AG04450 (cell line): ENCODE measurements around the gene GRM8. TPM values are rescaled to one million over a fixed set of nuclear protein-coding genes. Genes with fewer than 3 reads are reported as not detected.

Experiments
- CTCF ChIA-PET: fragments of 300-600, 350-600 bp; formaldehyde crosslinking; extraction: SDS; loops from one replicate; lab custom pipeline; 2022; ENCODE audit warnings: antibody characterized with exemption, inconsistent platforms; lab: Charles Lee
- POLR2A ChIA-PET: fragments of 350-600 bp; formaldehyde crosslinking; extraction: SDS; loops from one replicate; lab custom pipeline; 2021; ENCODE audit warnings: antibody characterized with exemption, inconsistent platforms; lab: Yijun Ruan, JAX
- DNase-seq: peaks from one replicate; pipeline ENCODE4 v3.0.0-alpha.2; 2011; ENCODE audit warnings: low read depth, low spot score
- H3K27ac ChIP-seq: one replicate; pipeline ENCODE4 v1.5.1; 2012; ENCODE audit warnings: low read depth, low read length, control low read depth
- H3K27me3 ChIP-seq: one replicate; pipeline ENCODE4 v1.6.0; 2012; ENCODE audit warnings: low read length; ENCODE audit not compliant: control insufficient read depth, insufficient read depth
- H3K4me3 ChIP-seq: 2 replicates; pipeline ENCODE4 v1.5.1; 2011; ENCODE audit warnings: mild to moderate bottlenecking, low read depth, low read length, control low read depth
- H3K9me3 ChIP-seq: 2 replicates; pipeline ENCODE4 v1.5.1; 2012; ENCODE audit warnings: low read length; ENCODE audit not compliant: control insufficient read depth, insufficient read depth
- polyA plus RNA-seq: library from polyadenylated mRNA; depleted of rRNA; stranded (reverse); fragments of >200 nt; gene quantifications from 2 replicates; pipeline ENCODE4 v1.2.3, GENCODE V29; 2011
- TF ChIP-seq, protein P1 (sequence below): IDR thresholded peaks from 2 replicates; pipeline ENCODE4 v1.5.1; 2011; ENCODE audit warnings: low read depth, low read length, control low read depth, inconsistent platforms

The GRM8 gene
- polyA plus RNA-seq, 1 experiment: not detected

DNA sequence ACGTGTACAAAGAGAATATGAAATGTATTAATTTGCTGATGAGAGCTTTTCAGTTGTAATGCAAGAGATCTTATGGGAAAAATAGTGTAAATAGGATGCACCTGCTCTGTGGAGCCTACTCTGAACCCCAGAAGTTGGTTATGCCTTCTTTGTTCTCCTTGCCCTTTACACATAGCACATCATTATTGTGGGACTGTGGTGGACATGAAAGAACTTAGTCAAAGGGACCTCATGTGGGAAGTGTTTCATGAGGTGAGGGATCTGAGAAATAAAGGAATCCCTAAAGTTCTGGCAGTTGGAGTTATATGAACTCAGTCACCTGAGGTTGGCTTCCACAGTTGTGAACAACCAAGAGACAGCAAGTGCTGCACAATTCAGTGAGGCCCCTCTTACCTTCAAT is 66.1 kb downstream of the GRM8 start:
- Histone ChIP-seq H3K27ac (no peak overlapping the region), H3K9me3 (no peaks in the 10 kb centered on the region), H3K4me3 (no peak overlapping the region), H3K27me3 (no peaks in the 10 kb centered on the region)
- TF ChIP-seq, protein P1, sequence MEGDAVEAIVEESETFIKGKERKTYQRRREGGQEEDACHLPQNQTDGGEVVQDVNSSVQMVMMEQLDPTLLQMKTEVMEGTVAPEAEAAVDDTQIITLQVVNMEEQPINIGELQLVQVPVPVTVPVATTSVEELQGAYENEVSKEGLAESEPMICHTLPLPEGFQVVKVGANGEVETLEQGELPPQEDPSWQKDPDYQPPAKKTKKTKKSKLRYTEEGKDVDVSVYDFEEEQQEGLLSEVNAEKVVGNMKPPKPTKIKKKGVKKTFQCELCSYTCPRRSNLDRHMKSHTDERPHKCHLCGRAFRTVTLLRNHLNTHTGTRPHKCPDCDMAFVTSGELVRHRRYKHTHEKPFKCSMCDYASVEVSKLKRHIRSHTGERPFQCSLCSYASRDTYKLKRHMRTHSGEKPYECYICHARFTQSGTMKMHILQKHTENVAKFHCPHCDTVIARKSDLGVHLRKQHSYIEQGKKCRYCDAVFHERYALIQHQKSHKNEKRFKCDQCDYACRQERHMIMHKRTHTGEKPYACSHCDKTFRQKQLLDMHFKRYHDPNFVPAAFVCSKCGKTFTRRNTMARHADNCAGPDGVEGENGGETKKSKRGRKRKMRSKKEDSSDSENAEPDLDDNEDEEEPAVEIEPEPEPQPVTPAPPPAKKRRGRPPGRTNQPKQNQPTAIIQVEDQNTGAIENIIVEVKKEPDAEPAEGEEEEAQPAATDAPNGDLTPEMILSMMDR: no peak
- CTCF ChIA-PET: no interaction called here
- DNase-seq: no peak
- POLR2A ChIA-PET: no interaction called here

DNA sequence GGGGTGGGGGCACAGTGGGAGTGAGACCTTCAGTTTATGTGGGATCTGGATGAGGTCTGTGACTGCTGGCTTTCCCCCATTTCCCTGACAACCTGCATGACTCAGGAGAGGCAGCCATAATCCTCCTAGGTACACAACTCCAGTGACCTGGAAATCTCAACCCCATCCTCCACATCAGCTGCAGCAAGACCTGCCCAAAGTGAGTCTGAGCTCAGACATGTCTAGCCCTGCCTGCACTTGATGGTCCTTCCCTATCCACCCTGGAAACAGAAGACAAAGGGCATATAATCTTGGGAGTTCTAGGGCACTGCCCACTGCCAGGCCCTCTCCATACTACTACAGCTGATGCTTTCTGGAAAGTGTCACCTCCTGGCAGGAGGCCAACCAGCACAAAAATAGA is 75.6 kb downstream of the GRM8 start:
- Histone ChIP-seq H3K27ac (no peak overlapping the region), H3K27me3 (no peaks in the 10 kb centered on the region), H3K9me3 (peaks cover 8% of the 10 kb centered on the region; the same call in 1 of the 2 replicates), H3K4me3 (no peak overlapping the region)
- ChIA-PET POLR2A (no interaction called here), CTCF (no interaction called here)
- no peak for DNase-seq
- TF ChIP-seq, protein P1: no peak

DNA sequence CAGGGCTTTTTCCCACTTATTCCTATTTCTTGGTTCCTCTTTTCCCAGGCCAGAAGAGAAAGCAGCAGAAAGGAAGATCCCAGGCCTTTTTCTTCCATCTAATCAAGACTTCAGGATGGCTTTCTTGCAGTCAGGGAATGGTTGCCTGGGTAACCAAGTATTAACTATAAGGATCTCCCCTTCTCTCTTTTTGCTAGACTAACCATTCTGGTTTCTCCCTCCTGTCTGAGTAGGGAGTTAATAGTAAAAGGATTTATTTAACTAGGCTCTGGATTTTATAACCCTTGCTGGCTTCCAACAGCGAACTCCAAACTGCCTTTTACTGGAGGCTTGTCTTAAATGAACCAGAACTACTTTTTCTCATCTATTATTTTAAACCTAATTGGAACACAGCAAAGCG is 90.4 kb downstream of the GRM8 start:
- DNase-seq: no peak
- no peak overlapping the region for H3K4me3 ChIP-seq
- H3K9me3 ChIP-seq: peaks cover 3% of the 10 kb centered on the region
- TF ChIP-seq, protein P1: no peak
- H3K27me3 ChIP-seq: no peaks in the 10 kb centered on the region
- ChIA-PET POLR2A (no interaction called here), CTCF (no interaction called here)
- H3K27ac ChIP-seq: no peak overlapping the region

DNA sequence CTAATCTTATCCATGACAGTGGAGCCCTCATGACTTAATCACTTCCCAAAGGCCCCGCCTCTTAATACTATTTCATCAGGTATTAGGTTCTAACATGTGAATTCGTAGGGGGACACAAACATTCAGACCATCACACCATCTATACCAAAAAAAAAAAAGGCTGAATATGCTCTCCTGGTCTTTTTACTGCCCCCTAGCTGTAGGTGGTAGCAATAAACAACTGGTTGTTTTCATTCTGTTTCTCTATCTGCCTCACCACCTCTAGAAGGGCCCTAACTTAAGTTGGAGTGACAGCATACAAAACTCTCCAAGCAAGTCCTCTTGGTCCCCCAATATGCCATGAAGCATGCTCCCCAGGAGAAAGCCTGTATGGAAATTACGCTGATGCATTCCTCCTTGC is 94.1 kb downstream of the GRM8 start:
- ChIA-PET CTCF (no interaction called here), POLR2A (no interaction called here)
- TF ChIP-seq, protein P1: no peak
- Histone ChIP-seq H3K9me3 (peaks cover 10% of the 10 kb centered on the region), H3K27ac (no peak overlapping the region), H3K4me3 (no peak overlapping the region), H3K27me3 (no peaks in the 10 kb centered on the region)
- no peak for DNase-seq

DNA sequence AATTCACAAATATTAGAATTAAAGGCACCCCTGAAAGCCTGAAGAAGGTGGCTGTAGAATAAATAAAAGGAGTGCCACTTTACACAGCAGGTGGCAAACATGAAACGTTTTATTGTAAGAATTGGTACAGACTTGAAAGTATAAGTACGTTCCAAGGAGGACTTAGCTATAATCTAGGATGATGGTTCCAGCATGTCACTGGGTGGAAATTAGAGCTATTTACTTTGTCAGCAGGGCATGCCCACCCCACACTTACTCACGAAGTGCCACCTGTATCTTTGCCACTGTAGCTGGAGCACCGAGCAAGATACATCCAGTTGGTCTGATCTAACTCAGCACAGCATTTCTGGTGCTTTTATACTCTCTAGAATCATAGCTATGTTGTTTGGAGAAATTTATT is 97.8 kb downstream of the GRM8 start:
- ChIA-PET POLR2A (no interaction called here), CTCF (no interaction called here)
- no peak overlapping the region for H3K27ac ChIP-seq
- no peaks in the 10 kb centered on the region for H3K27me3 ChIP-seq
- H3K4me3 ChIP-seq: no peak overlapping the region
- peaks cover 7% of the 10 kb centered on the region; the same call in 1 of the 2 replicates for H3K9me3 ChIP-seq
- TF ChIP-seq, protein P1: no peak
- no peak for DNase-seq
